ENCODE results near the gene GNAL.
"Not testable (repeated sequence)": the region's sequence is repeated elsewhere in the genome, so short reads cannot be mapped to it uniquely, and the experiment has no call there.

The GNAL gene

DNA sequence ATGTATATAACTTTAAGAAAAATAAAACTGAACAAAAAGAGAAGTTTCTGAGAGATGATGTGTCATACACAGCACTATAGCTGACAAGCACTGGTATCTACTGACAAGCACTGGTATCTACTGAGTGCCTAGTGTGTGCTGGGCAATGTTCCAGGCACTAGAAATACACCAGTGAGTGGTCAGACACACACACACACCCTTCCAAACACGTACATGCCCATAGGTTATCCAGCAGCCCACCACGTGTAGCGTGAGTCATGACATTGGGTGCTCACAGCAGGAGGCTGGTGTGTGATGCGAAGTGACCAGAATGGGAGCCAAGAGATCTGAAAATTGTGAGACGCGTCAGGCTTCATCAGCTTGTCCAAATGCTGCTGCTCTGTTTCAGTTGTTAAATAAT lies 12.2 kb upstream of the GNAL start:
- no peak overlapping the region for H3K4me2 ChIP-seq
- H3K27ac ChIP-seq = no peak overlapping the region
- H3K4me3 ChIP-seq (IDR thresholded peaks at IDR 0.05; ENCODE audit: insufficient read depth, low read depth, low read length) = no peak overlapping the region
- no peak overlapping the region for H2AFZ ChIP-seq (ENCODE audit: low read depth)
- H3K9ac ChIP-seq = no peak overlapping the region
- H3K27me3 ChIP-seq (ENCODE audit: insufficient read depth, low read depth) = no peaks in the 10 kb centered on the region
- H4K20me1 ChIP-seq (ENCODE audit: insufficient read depth) = no peaks in the 10 kb centered on the region
- no peaks in the 10 kb centered on the region for H3K4me1 ChIP-seq (ENCODE audit: low read depth, poor library complexity, severe bottlenecking)
- H3K79me2 ChIP-seq (ENCODE audit: insufficient read depth, low read depth) = no peaks in the 10 kb centered on the region
- TF ChIP-seq, protein P1, sequence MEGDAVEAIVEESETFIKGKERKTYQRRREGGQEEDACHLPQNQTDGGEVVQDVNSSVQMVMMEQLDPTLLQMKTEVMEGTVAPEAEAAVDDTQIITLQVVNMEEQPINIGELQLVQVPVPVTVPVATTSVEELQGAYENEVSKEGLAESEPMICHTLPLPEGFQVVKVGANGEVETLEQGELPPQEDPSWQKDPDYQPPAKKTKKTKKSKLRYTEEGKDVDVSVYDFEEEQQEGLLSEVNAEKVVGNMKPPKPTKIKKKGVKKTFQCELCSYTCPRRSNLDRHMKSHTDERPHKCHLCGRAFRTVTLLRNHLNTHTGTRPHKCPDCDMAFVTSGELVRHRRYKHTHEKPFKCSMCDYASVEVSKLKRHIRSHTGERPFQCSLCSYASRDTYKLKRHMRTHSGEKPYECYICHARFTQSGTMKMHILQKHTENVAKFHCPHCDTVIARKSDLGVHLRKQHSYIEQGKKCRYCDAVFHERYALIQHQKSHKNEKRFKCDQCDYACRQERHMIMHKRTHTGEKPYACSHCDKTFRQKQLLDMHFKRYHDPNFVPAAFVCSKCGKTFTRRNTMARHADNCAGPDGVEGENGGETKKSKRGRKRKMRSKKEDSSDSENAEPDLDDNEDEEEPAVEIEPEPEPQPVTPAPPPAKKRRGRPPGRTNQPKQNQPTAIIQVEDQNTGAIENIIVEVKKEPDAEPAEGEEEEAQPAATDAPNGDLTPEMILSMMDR (conservative IDR thresholded peaks at IDR 0.05; ENCODE audit: low read depth, low read length) = no peak
- no peaks in the 10 kb centered on the region for H3K36me3 ChIP-seq (ENCODE audit: insufficient read depth)

DNA sequence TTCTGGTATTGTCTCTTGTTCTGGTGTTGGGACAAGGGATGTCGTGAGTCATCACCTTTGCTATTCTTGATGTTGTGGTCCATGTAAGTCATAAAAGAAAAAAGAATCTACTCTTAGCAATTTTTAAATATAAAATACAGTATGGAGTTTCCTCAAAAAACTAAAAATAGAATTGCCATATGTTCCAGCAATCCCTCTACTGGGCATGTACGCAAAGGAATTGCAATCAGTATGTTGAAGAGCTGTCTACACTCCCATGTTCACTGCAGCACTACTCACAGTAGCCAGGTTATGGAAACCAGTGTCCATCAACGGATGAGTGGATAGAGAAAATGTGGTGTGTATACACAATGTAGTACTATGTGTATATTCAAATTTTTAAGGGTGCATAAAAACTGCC lies 10.9 kb upstream of the GNAL start:
- Histone ChIP-seq H3K4me1 (ENCODE audit: low read depth, poor library complexity, severe bottlenecking) (no peaks in the 10 kb centered on the region), H3K27me3 (ENCODE audit: insufficient read depth, low read depth) (no peaks in the 10 kb centered on the region), H3K36me3 (ENCODE audit: insufficient read depth) (no peaks in the 10 kb centered on the region), H3K4me3 (IDR thresholded peaks at IDR 0.05; ENCODE audit: insufficient read depth, low read depth, low read length) (no peak overlapping the region), H3K9ac (no peak overlapping the region), H2AFZ (ENCODE audit: low read depth) (no peak overlapping the region), H3K79me2 (ENCODE audit: insufficient read depth, low read depth) (no peaks in the 10 kb centered on the region), H3K27ac (no peak overlapping the region), H4K20me1 (ENCODE audit: insufficient read depth) (no peaks in the 10 kb centered on the region), H3K4me2 (no peak overlapping the region)
- TF ChIP-seq, protein P1 (conservative IDR thresholded peaks at IDR 0.05; ENCODE audit: low read depth, low read length) = no peak

DNA sequence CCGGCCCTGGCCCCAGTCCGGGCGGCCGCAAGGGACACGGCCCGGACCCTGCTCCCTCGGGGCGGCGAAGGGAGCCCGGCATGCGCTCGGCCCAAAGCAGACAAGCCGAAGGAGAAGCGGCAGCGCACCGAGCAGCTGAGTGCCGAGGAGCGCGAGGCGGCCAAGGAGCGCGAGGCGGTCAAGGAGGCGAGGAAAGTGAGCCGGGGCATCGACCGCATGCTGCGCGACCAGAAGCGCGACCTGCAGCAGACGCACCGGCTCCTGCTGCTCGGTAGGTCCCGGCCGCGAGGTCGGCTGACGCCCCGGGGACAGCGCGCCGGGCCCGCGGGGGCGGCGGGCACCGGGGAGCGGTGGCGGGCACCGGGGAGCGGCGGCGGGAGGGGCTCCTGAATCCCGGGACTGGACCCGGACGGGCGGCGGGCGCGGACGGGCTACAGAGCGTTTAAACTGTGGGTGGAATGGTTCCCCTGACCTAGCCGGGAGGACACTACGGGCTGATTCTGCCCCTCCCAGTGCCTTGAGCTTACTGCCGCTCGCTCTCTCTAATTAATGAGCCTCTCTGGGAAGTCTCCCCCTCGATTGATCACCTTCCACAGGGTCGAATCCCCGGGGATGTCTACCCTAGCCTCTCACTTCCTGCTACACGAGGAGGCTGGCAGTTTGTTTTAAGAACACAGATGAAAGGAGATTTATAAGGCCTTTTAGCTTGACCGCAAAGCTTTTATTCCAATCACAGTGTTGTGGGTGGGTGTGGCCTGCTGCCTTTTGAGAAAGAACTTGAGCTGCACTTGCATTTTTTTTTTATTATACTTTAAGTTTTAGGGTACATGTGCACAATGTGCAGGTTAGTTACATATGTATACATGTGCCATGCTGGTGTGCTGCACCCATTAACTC lies 853 bp downstream of the GNAL start:
- H3K27ac ChIP-seq = no peak overlapping the region
- peaks cover 5% of the 10 kb centered on the region for H3K4me1 ChIP-seq (ENCODE audit: low read depth, poor library complexity, severe bottlenecking)
- no peaks in the 10 kb centered on the region for H4K20me1 ChIP-seq (ENCODE audit: insufficient read depth)
- TF ChIP-seq, protein P1 (conservative IDR thresholded peaks at IDR 0.05; ENCODE audit: low read depth, low read length) = no peak
- H3K36me3 ChIP-seq (ENCODE audit: insufficient read depth) = no peaks in the 10 kb centered on the region
- H3K79me2 ChIP-seq (ENCODE audit: insufficient read depth, low read depth) = no peaks in the 10 kb centered on the region
- H3K9ac ChIP-seq = peak overlapping the region; percentile 41; the same call in 1 of the 2 replicates
- H3K27me3 ChIP-seq (ENCODE audit: insufficient read depth, low read depth) = peaks cover 3% of the 10 kb centered on the region; the same call in 1 of the 2 replicates
- H3K4me2 ChIP-seq = peak overlapping the region; percentile 94
- peak overlapping the region; percentile 98 for H2AFZ ChIP-seq (ENCODE audit: low read depth)
- no peak overlapping the region for H3K4me3 ChIP-seq (IDR thresholded peaks at IDR 0.05; ENCODE audit: insufficient read depth, low read depth, low read length)

DNA sequence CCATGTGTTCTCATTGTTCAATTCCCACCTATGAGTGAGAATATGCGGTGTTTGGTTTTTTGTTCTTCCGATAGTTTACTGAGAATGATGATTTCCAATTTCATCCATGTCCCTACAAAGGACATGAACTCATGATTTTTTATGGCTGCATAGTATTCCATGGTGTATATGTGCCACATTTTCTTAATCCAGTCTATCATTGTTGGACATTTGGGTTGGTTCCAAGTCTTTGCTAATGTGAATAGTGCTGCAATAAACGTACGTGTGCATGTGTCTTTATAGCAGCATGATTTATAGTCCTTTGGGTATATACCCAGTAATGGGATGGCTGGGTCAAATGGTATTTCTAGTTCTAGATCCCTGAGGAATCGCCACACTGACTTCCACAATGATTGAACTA lies 1.6 kb downstream of the GNAL start:
- H3K36me3 ChIP-seq (ENCODE audit: insufficient read depth); H3K4me2 ChIP-seq; H3K79me2 ChIP-seq (ENCODE audit: insufficient read depth, low read depth); H2AFZ ChIP-seq (ENCODE audit: low read depth); H3K4me3 ChIP-seq (IDR thresholded peaks at IDR 0.05; ENCODE audit: insufficient read depth, low read depth, low read length); H3K27me3 ChIP-seq (ENCODE audit: insufficient read depth, low read depth); H4K20me1 ChIP-seq (ENCODE audit: insufficient read depth); H3K4me1 ChIP-seq (ENCODE audit: low read depth, poor library complexity, severe bottlenecking); H3K9ac ChIP-seq; H3K27ac ChIP-seq: not testable (repeated sequence)

DNA sequence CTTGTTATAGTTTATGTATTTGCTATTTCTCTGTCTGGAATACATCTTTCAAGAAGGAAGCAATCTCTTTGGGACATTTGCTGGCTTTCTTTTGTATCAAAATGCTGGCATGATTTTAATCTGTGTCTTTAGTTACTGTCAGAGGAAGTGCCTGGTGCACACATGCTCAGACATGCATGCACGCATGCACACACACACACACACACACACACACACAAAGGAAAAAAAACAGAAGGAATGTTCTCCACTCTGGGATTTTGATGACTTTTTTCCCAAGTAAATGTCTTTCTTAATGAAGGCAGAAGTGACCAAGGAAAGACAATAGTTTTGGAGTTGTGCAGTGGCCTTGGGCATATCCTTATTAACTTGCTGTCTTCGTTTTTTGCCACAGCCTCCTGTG lies 6.7 kb downstream of the GNAL start:
- H3K4me3 ChIP-seq (IDR thresholded peaks at IDR 0.05; ENCODE audit: insufficient read depth, low read depth, low read length) = no peak overlapping the region
- H3K9ac ChIP-seq = no peak overlapping the region
- no peak overlapping the region for H3K4me2 ChIP-seq
- no peaks in the 10 kb centered on the region for H3K79me2 ChIP-seq (ENCODE audit: insufficient read depth, low read depth)
- TF ChIP-seq, protein P1 (conservative IDR thresholded peaks at IDR 0.05; ENCODE audit: low read depth, low read length) = no peak
- H3K36me3 ChIP-seq (ENCODE audit: insufficient read depth) = no peaks in the 10 kb centered on the region
- H4K20me1 ChIP-seq (ENCODE audit: insufficient read depth) = no peaks in the 10 kb centered on the region
- no peak overlapping the region for H3K27ac ChIP-seq
- no peaks in the 10 kb centered on the region for H3K4me1 ChIP-seq (ENCODE audit: low read depth, poor library complexity, severe bottlenecking)
- no peak overlapping the region for H2AFZ ChIP-seq (ENCODE audit: low read depth)
- no peaks in the 10 kb centered on the region for H3K27me3 ChIP-seq (ENCODE audit: insufficient read depth, low read depth)
